HPDE6-E6E7 (cell line): Measurements from ENCODE around the gene C4BPA.

ENCODE experiments used
- DNase-seq: peaks from one replicate; pipeline ENCODE4 v3.0.0; 2011; ENCODE audit warnings: missing footprints; ENCODE audit errors: extremely low spot score

C4BPA gene

DNA sequence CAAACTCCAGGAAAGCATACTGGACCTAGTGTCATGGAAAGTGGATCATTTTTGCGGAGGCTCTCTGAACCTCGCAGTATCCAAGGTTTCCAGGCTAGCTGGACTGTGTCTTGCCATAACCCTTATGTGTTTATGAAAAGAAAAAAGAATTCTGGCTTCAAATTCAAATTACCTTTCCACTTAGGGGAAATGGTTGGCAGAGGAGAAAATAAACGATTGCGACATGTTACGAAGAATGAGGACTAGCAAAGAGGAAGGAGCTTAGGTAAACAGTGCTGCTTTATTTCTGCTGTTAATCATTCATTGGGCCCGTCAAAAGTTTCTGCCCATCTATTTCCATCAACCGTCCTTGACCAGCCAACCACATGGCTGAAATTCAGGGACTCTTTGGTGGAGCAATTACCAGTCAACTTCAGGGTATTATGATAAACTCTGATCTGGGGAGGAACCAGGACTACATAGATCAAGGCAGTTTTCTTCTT lies at the start of gene C4BPA:
C4BPA (plus strand) TSS at position 342 of the 482 bp plus-strand sequence. CDS start 8,793 bp downstream, outside the sequence.
- DNase-seq: no peak

DNA sequence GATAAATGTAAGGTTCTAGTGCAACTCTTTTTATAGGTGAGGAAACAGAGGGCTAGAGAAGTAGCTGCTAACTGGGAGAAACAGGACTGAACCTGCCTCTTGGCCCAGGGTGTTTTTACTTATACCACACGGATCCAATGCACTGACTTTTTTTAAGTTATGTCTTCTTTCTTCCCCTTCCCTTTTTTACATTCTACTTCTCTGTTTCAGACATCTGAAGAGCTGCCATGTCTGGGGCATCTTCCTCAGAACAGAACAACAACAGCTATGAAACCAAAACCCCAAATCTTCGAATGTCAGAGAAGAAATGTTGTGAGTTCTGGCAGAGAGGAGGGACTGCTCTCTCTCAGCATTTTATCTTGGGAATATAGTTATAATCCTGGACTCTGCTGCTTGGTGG lies 49.5 kb upstream of the C4BPA start:
- DNase-seq: no peak

DNA sequence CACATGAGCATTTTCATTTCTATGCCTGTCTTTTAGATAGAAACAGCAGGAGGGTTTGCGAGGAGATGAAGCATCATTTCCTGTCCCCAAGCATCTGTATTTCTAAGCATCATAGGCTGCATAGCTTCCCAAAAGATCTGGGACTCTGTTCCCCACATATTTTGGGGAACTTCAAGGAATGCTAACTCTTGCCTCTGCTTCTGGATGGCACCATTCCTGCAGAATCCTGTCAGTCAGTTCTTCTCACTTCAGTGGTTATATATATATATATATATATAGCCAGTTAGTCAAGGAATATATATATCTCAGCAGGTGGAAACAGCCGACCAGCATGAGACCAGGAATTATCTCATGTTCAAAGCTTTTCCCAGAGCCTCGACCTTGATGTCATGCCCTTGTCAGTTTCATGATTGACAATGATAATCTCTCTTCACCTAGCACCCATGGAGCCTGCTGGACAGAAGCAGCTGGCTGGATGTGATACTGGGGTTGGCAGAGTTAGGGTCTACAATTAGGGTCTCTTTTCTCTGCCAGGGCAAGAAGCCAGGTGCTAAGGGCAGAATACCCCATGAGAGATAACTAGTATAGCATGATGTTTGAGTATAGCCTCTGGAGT lies 48.5 kb upstream of the C4BPA start:
- DNase-seq: no peak

DNA sequence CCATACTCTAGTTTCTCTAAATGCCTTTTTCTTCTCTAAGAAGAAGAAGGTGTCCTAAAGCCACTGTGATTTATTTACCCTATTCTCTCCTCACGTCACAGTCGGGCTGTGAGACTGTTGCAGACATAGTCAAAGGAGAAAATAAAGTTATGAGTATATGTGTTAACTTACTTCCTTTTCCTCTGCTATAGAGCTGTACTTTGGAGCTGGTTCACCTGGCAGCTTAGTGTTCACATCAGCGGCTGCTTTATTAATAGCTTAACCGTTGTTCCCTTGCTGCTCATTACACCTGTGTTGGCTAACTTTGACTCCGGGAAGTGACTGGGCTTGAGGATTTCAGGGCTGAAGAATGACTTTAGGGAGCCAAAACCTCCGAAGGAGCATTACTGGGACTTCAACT lies 47.4 kb upstream of the C4BPA start:
- no peak for DNase-seq

DNA sequence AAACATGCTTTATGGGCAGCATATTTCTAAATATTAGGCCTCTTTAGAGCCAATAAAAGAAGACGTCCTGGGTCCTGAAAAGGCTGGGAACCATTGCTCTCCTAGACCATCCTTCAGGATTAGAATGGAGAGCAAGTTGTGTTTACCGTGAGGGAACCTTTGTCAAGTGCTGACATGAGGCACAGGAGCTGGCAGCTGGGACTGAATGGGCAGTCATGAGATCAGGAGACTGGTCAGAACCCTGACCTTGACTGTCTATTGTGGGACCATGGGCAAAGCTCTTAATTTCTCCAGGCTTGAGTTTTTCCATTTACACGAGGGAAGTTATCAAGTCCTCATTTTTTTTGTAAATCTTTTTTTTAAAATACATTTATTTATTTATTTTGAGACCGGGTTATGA lies 45.8 kb upstream of the C4BPA start:
- DNase-seq: no peak

DNA sequence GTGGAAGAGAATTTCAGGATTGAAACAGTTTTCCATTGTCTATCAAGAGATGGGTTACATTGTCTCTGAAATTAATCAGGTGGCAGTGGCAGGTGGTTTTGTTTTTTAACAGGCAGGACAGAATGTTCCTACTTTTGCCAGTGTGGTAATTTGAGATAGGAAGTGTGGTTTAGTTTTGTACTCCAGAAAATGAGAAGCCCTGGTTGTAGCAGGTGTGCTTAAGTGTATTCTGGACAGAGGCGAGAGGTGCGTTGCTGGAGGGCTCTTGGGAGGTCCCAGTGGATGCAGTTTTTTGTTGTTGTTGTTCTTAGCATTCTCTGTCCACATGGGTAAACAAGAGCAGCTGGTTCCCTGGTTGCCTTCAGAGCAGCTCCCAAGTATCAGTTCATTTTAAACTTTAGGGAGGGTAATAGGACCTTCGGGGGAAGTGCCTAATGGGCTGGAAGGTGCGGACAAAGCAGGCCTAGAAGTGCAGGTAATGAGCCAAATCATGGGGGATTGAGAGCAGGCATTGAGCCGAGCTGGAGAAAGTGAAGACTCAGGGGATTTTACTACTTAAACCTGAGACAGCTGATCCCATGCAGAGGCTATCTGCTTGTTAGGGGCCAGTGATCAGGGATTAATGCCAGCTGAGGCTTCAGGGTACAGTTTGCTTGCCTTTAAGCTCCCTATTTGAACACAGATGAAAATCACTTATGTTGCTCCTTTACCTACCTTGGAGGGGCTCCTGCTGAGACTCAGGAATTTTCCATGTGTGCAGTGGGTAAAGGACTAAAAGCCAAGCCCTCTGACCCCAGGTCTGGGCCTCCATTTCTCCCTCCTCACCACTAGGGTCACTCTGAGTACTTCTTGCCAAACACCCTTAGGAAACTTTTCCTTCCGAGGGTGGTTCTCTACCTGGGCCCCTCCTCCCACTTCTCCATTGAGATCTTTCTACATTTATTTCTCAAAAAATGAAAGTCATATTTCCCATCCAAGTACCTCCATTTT lies 44.9 kb upstream of the C4BPA start:
- DNase-seq: no peak

DNA sequence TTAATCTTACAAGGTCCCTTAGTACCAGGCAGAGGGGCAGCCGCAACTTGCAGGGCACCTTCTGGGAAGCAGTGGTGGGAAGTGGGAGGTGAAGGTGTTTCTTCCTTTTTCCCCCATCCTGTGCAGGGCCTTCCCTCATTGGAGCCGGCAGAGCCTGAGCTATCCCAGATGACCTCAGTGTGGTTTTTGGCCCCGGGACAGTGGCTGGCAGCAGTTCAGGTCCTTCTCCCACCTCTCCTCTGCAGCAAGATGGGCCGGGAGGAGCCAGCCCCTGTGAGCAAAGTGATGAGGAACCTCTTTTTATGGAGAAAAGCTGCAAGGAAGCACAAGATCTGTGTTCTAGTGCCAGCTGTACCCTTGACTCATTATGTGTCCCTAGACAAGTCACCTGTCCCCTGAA lies 44.2 kb upstream of the C4BPA start:
- no peak for DNase-seq

DNA sequence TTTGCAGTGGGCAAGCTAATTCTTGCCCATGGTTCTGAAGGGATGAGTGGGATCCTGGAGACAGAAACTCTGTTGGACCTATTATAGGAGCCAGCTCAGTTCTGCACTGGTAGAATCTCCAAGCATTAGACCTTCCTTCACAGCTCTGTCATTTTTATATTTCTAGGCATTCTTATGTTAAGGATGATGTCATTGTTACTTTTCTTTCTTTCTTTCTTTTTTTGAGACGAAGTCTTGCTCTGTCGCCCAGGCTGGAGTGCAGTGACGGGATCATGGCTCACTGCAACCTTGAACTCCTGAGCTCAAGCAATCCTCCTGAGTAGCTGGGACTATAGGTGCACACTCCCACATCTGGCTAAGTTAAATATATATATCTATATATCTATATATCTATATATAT lies 43.4 kb upstream of the C4BPA start:
- DNase-seq: no peak

DNA sequence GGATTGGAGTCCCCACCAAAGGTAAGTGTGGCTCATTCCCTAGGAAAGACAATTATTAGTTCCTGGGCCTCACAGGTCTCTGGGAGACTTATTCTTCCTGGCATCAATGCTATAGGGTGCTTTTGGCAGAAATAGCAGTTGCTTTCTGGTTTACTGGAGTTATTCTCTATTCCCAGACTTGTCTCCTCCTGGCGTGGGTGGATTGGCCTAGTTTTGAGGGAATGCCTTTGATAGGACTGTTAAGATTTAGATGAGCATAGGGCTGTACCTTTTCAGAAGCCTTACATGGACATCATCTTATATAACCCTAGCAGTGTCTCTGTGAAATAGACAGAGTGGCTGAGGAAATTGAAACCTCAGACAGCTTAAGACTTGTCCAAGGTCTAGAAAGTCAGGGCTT lies 42.0 kb upstream of the C4BPA start:
- DNase-seq: no peak

DNA sequence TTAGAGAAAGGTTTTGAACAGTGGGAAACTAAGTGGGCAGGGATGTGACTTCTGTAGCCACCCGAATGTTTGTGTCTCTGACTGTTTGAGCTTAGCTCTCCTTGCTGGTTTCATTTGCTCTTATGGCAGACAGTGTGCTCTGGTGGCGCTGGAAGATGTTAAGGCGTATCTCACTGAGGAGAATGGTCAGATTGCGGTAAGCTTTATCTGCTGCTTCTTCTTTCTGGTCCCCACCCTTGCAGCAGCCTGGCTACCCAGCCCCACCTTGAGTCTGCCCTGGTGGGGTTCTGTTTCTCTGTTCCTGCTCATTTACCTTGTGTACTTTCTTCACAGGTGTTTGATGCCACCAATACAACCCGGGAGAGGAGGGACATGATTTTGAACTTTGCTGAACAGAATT lies 41.0 kb upstream of the C4BPA start:
- DNase-seq: no peak

DNA sequence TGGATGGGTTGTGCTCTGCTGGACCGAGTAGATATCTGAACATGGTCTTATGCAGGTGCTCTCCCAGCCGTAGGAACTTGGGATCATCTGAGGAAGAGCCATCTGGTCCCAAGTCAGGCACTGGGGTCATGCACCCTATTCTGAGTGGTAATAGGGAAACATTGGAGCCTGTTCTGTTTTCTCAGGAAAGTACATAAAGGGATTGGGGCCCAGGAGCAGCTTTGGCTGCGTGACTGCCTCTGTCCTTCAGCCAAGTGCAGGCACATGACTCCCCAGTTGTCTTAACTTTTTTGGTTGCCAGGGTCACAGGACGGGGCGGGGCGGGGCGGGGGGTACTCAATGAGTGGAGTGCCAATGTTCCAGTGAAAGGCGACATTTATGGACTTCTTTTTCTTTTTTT lies 39.5 kb upstream of the C4BPA start:
- no peak for DNase-seq

DNA sequence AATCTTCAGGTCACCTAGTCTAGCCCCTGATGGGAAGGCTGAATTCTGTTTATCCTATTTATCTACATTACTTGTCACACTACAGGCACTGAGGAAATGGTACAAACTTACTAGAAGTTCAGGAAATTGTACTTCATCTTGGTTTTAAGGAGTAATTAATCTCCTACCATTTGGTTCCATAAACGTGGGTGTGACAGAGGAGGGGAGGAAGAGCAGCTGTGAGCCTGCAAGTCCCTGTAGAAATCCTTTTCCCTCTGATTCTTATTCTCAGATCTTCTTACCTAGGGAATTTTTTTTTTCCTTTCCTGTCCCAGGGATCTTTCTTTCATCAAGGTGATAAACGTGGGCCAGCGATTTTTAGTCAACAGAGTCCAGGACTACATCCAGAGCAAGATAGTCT lies 36.8 kb upstream of the C4BPA start:
- no peak for DNase-seq

DNA sequence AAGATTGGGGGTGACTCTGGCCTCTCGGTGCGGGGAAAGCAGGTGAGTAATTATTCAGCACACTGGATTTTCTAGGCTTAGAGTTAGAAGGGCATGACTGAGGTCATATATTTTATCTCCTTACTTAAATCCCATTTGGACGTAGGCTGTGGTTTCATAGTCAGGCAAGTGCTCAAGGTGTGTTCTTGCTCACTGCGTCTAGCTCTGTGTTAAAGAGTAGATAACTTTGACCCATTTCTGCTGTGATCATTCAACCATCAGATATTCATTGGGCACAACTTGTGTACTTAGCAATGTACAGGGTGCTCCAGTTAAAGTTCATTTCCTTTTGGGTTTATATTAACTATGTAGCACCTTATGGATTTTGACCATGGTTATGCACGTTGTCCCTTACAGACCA lies 36.4 kb upstream of the C4BPA start:
- no peak for DNase-seq

DNA sequence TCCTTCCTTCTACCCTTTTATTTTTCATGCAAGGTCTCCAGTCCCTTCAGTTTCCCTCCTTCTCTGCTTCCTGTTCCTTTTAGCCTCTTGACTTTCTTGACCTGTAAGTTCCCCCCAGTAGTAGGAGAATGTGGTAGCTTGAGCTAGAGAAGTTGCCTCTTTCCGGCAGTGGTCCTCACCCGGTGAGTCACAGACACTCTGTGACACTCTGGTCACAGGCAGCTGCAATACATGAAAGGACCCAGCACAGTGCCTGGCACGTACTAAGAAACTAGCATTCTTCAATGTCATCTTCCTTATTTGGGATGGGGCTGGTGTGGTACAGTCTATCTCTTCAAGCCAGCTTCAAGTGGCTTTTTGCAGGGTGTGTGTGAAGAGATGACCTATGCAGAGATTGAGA lies 35.0 kb upstream of the C4BPA start:
- no peak for DNase-seq

DNA sequence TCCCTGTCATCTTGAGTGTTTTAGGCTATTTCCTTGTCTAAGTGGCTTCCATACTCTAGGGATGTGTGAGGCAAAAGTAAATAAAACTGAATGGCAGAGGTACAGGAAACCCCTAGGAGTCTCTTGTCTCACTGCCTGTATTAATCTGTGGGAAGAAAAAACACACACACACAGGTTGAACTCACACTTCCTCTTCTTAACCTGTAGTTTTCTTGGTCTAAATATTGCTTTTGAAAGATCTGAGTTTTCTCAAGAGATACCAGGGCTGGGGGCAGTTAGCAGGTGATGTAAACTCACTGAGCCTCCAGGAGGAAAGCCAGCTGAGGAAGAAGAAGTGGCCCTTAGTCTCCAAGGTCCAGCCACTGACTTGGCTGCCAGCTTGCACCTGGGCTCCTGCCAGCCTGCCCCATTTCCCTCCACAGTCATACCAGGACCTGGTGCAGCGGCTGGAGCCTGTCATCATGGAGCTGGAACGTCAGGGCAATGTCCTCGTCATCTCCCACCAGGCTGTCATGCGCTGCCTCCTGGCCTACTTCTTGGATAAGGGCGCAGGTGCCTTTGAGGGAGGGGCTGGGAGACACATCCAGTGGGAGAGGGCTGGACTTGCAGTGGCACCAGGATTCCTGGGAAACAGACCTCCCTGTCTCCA lies 34.1 kb upstream of the C4BPA start:
- DNase-seq: no peak

DNA sequence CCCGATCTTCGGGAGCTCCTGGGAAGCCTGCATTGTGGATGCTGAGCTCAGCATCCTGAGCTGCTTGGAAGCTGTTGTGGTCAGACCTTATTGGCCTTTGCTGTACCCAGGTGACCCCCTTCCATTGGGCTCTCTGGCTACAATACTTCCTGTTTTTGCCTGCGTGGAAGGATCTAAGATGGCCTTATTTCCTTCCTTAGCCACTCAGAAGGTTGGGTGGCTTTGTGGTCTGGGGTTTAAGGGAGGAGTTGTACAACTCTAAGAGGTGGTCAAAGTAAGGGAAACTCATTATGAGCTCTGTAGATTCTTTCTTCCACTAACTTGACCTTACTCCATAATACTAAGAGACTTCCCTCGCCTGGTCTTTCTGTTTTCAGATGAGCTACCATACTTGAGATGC lies 33.2 kb upstream of the C4BPA start:
- no peak for DNase-seq

DNA sequence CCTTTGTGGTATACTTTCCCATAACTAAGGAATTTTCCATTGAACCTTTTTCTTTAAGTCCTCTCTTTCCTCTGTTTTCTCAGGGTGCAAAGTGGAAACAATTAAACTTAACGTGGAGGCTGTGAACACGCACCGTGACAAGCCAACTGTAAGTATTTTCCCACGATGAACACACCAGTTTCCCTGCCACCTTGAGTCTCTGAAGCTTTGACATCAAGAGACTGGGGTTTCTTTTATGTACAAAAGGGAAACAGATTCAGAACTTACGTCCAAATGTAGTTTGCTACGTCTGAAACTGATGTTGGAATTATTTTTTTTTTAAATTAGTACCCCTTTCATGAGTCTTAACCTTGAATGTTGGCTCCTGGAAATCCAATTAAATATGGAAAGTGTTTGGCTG lies 32.6 kb upstream of the C4BPA start:
- no peak for DNase-seq

DNA sequence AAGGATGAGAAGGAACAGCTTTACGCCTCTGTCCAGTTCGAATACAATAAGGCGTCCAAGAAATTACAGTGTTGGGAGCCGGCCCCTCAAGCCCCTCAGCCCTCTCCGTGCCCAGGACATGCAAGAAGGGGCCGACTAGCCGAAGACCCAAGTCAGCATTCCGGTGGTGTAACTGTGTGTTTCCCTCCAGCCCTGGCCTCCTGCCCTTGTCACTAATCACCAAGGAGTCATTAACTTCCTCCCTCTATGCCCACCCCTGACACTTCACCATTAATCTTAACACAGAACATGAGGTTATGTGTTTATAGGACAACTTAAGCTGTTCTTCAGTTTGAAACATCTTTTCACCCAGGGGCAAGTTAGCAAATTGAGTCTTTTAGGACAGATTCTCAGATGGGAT lies 31.8 kb upstream of the C4BPA start:
- DNase-seq: no peak

DNA sequence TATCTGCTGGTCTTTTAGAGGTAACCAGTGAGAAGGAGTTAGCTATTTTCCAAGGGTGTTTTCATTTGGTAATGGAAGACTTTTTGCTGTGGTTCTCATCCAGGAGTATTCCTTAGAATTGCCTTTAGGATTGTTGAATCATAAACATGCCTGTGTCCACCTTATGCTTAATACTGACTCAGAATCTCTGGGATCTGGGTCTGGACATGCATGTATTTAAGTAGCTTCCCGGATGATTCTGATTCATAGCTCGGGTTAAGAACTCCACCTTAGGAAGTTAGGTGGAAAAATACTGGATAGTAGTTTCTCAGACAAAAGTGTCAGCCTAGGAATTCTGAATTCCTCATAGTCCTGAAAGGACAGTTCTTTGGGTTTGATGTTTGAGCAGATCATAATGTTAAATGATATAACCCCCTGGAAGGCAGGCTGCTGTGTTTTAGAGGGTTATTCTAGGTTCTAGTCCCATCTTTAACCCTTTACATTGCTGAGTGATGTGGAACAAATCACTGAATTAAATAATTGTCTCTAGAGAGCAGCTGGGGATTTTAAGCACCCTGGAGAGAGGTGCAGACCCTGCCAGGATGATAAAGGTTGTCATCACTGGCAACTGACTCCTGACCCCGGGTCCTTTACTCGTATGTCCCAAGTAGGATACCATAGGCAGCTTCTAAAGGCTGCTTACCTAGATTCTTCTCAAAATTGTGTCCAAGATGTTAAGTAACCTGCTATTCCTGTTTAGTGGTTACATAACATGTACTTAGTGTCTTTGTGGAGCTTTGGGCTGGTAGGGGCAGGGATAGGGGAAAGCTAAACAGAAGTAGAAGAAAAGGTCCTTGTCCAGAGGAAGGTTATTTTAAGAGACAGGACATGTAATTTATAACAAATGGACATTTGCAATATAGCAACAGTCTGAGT lies 29.9 kb upstream of the C4BPA start:
- DNase-seq: peak; percentile 61

DNA sequence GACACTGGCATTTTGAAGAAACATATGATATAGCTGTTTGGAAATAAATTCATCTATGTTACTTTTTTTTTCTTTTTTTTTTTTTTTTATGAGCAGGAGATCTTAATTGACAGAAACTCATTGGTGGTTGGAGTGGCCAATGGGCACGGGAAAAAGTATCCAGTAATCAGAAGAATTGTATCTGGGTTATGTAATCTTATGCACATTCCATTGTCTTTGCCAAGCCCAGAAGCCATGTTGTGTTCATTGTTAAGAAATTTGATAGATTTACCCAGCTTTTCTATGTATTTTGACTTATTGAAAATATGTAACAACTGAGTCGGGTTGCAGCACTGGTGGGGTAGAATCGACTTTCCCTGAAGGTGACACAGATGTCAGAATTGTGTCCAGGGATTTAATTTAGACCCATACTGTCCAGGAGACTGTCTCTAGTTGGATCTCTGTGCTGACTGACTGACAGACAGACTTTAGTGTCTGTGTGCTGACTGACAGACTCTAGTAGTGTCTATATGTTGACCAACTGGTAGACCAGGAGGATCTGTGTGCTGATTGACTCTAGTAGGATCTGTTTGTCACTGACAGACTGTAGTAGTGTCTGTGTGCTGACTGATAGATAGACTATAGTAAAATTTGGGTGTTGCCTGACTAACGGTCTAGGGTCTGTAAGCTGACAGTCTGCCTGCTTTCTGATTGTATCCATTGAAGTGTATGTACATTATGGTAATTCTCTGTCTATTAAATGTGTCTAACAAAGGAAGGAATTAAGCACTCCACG lies 27.7 kb upstream of the C4BPA start:
- DNase-seq: no peak

DNA sequence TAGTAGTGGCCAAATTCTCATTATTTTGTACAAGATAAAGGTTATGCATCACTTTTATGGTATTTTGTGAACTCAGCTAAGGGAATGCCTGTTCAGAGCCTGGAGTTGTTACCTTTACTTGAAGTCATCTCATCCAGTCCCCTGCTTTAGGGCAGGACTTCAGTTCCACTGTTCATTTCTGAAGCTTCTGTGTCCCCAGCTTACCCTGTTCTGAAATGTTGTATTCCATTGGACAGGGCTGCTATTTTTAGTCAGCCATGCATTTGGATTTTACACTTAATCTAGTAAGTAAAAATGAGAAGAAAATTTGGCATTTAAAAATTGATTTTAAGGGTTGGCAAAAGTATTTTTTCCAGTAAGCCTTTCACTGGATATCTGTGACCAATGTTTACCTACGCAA lies 27.0 kb upstream of the C4BPA start:
- DNase-seq: no peak
